GM23338 (cell line): ENCODE measurements around the gene EFS. TPM values are rescaled to one million over a fixed set of nuclear protein-coding genes. Genes with fewer than 3 reads are reported as not detected.

ENCODE experiments used
- ATAC-seq: fragments of 200-7000 bp; cut with Tn5 transposase; 3 replicates; pipeline ENCODE4 v1.9.1; 2020
- DNase-seq: peaks from one replicate; pipeline ENCODE4 v3.0.0-alpha.2; 2015; ENCODE audit warnings: low spot score
- H2AFZ ChIP-seq: fragments of 200-600 bp; sonication (generic); 2 replicates; pipeline ENCODE4 v1.8.0; 2016; ENCODE audit warnings: antibody characterized with exemption, mild to moderate bottlenecking, moderate library complexity
- H3F3A ChIP-seq: fragments of 200-600 bp; sonication (generic); replicated peaks from 2 replicates; pipeline ENCODE4 v1.8.0; 2017; ENCODE audit warnings: antibody characterized with exemption, mixed run types, low read depth
- H3K27ac ChIP-seq: fragments of 200-600 bp; sonication (generic); 2 replicates; pipeline ENCODE4 v1.6.1; 2016; ENCODE audit warnings: low read depth
- H3K27me3 ChIP-seq: fragments of 200-600 bp; sonication (generic); 2 replicates; pipeline ENCODE4 v1.8.0; 2016; ENCODE audit warnings: mild to moderate bottlenecking, mixed run types, moderate library complexity; ENCODE audit not compliant: insufficient read depth
- H3K36me3 ChIP-seq: fragments of 200-600 bp; sonication (generic); 2 replicates; pipeline ENCODE4 v1.8.0; 2016; ENCODE audit warnings: mild to moderate bottlenecking; ENCODE audit not compliant: insufficient read depth
- H3K4me1 ChIP-seq: fragments of 200-600 bp; sonication (generic); 2 replicates; pipeline ENCODE4 v1.8.0; 2016; ENCODE audit warnings: mild to moderate bottlenecking, moderate library complexity; ENCODE audit not compliant: insufficient read depth
- H3K4me2 ChIP-seq: fragments of 200-600 bp; sonication (generic); 2 replicates; pipeline ENCODE4 v1.7.1; 2017; ENCODE audit warnings: mixed run types
- H3K4me3 ChIP-seq: fragments of 200-600 bp; sonication (generic); 2 replicates; pipeline ENCODE4 v1.6.1; 2016; ENCODE audit warnings: mixed run types
- H3K79me2 ChIP-seq: fragments of 200-600 bp; sonication (generic); replicated peaks from 2 replicates; pipeline ENCODE4 v1.8.0; 2017; ENCODE audit warnings: mild to moderate bottlenecking; ENCODE audit not compliant: insufficient read depth
- H3K9me2 ChIP-seq: fragments of 200-600 bp; sonication (generic); 2 replicates; pipeline ENCODE4 v1.8.0; 2017; ENCODE audit not compliant: insufficient read depth
- H4K20me1 ChIP-seq: fragments of 200-600 bp; sonication (generic); replicated peaks from 2 replicates; pipeline ENCODE4 v1.8.0; 2017; ENCODE audit warnings: mild to moderate bottlenecking; ENCODE audit not compliant: insufficient read depth
- H3K27ac Mint-ChIP-seq: 2 replicates; pipeline ENCODE4 v1.8.0; 2020; ENCODE audit warnings: inconsistent platforms, mild to moderate bottlenecking, moderate library complexity, mixed read lengths
- H3K27me3 Mint-ChIP-seq: 3 replicates; pipeline ENCODE4 v1.8.0; 2022; ENCODE audit warnings: low read depth, mild to moderate bottlenecking, moderate library complexity, mixed read lengths, inconsistent platforms; ENCODE audit not compliant: insufficient read depth, poor library complexity
- H3K36me3 Mint-ChIP-seq: 3 replicates; pipeline ENCODE4 v1.8.0; 2021; ENCODE audit warnings: low read depth, mild to moderate bottlenecking, inconsistent platforms, moderate library complexity, mixed read lengths
- H3K4me1 Mint-ChIP-seq: 3 replicates; pipeline ENCODE4 v1.8.0; 2020; ENCODE audit warnings: mild to moderate bottlenecking, inconsistent platforms, mixed read lengths
- H3K4me3 Mint-ChIP-seq: 3 replicates; pipeline ENCODE4 v1.8.0; 2021; ENCODE audit warnings: moderate library complexity, mild to moderate bottlenecking, inconsistent platforms, mixed read lengths
- H3K9me3 Mint-ChIP-seq: 3 replicates; pipeline ENCODE4 v1.8.0; 2020; ENCODE audit warnings: moderate library complexity, mild to moderate bottlenecking, inconsistent platforms, mixed read lengths
- CREB1 ChIP-seq: fragments of 250-450 bp; sonication (Bioruptor Pico); IDR thresholded peaks from 2 replicates; pipeline ENCODE4 v1.5.0; 2020; ENCODE audit warnings: low read depth, mild to moderate bottlenecking, moderate library complexity
- EZH2 ChIP-seq: fragments of 200-600 bp; sonication (generic); IDR thresholded peaks from one replicate; pipeline ENCODE4 v1.8.0; 2017; ENCODE audit warnings: antibody characterized with exemption, mild to moderate bottlenecking, low read depth; ENCODE audit not compliant: unreplicated experiment
- EZH2phosphoT487 ChIP-seq: fragments of 200-600 bp; sonication (generic); IDR thresholded peaks from one replicate; pipeline ENCODE4 v1.8.1; 2018; ENCODE audit warnings: antibody characterized with exemption; ENCODE audit not compliant: unreplicated experiment
- JUNB ChIP-seq: IDR thresholded peaks from one replicate; pipeline ENCODE4 v1.6.1; 2016; ENCODE audit warnings: antibody characterized with exemption; ENCODE audit not compliant: unreplicated experiment
- NANOG ChIP-seq: IDR thresholded peaks from 2 replicates; pipeline ENCODE4 v1.6.1; 2016; ENCODE audit warnings: antibody characterized with exemption, borderline replicate concordance
- POLR2AphosphoS5 ChIP-seq: IDR thresholded peaks from 2 replicates; pipeline ENCODE4 v1.6.1; 2016; ENCODE audit warnings: antibody characterized with exemption, low read depth
- REST ChIP-seq: IDR thresholded peaks from one replicate; pipeline ENCODE4 v1.6.1; 2018; ENCODE audit warnings: antibody characterized with exemption; ENCODE audit not compliant: unreplicated experiment
- STAT1 ChIP-seq: IDR thresholded peaks from one replicate; pipeline ENCODE4 v1.6.1; 2016; ENCODE audit warnings: antibody characterized with exemption; ENCODE audit not compliant: unreplicated experiment
- ZNF331 ChIP-seq: fragments of 250-450 bp; sonication (Bioruptor Pico); IDR thresholded peaks from 2 replicates; pipeline ENCODE4 v1.5.0; 2020; ENCODE audit warnings: low read depth, mild to moderate bottlenecking, moderate library complexity
- polyA plus RNA-seq: library from polyadenylated mRNA; unstranded; fragments of >200 nt; fragmentation: Nextera tagmentation; extraction: Ambion mirVana; gene quantifications from 2 replicates; pipeline ENCODE4 v1.2.1, GENCODE V29; 2016
- total RNA-seq: library from RNA; depleted of rRNA; stranded (reverse); fragments of >200 nt; shearing (Covaris generic); gene quantifications from 2 replicates; pipeline ENCODE4 v1.2.3, GENCODE V29; 2014
- TF ChIP-seq, protein P1 (sequence below): IDR thresholded peaks from 2 replicates; pipeline ENCODE4 v1.6.1; 2016; ENCODE audit warnings: antibody characterized with exemption
- TF ChIP-seq, protein P2 (sequence below), 2 experiments: fragments of 200-600 bp in 1 of 2; sonication (generic) in 1 of 2; conservative IDR thresholded peaks; 2 replicates each; pipeline versions ENCODE4 v1.5.1 to v1.6.1; 2016 to 2017; ENCODE audit warnings: antibody characterized with exemption in 2 of 2, low read depth in 2 of 2, mild to moderate bottlenecking in 2 of 2, moderate library complexity in 1 of 2

Gene EFS
- total and polyA plus RNA-seq, 2 experiments from 2014 or later = 5.1 to 18.9 TPM

DNA sequence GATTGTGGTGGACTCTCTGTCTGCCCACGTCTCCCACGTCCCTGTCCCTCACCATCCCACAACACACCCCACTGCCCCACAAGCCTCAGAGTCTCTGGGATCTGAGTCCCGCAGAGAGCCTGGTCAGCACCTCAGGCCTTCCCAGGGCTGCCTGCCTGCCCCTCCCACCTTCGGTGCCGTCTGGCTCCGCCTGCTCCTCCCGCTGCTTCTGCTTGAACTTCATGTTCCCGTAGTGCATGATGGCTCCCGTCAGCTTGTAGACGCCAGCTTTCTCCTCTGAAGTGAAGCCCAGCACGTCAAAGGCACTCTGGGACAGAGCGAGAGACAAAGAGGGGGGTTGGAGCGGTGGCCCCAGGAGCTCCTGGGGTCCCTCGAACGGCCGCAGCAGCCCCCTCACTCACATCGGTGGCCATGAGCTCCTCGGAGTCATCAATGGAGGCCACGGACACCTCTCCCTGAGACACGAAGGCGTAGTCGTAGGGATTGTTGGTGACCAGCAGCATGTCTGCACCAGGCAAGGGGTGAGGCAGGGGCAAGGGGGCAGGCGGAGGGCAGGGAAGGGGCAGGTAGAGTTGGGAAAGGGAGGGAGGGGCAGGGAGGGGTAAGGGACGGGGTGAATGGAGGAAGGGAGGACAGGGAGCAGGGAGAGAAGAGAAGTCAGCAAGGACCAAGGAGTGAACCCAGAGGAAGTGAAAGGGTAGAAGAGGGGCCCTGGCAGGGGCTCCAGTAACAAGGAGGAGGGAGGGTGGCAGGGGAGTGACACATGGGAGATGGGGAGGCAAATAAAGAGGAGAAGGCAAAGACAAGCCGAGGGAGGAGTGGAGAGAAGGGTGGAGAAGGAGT is 37.5 kb upstream of the EFS start:
- peaks cover 21% of the 10 kb centered on the region for H3K27me3 Mint-ChIP-seq
- H3K9me3 Mint-ChIP-seq = no peaks in the 10 kb centered on the region; the same call in 2 of the 3 replicates
- no peaks in the 10 kb centered on the region for H3K4me1 ChIP-seq
- TF ChIP-seq REST (no peak), STAT1 (no peak), NANOG (no peak), POLR2AphosphoS5 (no peak), ZNF331 (CRISPR knock-in tag) (no peak), JUNB (no peak), EZH2phosphoT487 (no peak), EZH2 (no peak), CREB1 (no peak)
- TF ChIP-seq, protein P1, sequence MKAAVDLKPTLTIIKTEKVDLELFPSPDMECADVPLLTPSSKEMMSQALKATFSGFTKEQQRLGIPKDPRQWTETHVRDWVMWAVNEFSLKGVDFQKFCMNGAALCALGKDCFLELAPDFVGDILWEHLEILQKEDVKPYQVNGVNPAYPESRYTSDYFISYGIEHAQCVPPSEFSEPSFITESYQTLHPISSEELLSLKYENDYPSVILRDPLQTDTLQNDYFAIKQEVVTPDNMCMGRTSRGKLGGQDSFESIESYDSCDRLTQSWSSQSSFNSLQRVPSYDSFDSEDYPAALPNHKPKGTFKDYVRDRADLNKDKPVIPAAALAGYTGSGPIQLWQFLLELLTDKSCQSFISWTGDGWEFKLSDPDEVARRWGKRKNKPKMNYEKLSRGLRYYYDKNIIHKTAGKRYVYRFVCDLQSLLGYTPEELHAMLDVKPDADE = no peak
- TF ChIP-seq, protein P2, sequence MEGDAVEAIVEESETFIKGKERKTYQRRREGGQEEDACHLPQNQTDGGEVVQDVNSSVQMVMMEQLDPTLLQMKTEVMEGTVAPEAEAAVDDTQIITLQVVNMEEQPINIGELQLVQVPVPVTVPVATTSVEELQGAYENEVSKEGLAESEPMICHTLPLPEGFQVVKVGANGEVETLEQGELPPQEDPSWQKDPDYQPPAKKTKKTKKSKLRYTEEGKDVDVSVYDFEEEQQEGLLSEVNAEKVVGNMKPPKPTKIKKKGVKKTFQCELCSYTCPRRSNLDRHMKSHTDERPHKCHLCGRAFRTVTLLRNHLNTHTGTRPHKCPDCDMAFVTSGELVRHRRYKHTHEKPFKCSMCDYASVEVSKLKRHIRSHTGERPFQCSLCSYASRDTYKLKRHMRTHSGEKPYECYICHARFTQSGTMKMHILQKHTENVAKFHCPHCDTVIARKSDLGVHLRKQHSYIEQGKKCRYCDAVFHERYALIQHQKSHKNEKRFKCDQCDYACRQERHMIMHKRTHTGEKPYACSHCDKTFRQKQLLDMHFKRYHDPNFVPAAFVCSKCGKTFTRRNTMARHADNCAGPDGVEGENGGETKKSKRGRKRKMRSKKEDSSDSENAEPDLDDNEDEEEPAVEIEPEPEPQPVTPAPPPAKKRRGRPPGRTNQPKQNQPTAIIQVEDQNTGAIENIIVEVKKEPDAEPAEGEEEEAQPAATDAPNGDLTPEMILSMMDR (conservative IDR thresholded peaks at IDR 0.05; ENCODE audit: low read depth in 2 of 2) = no peak
- H3K4me3 ChIP-seq = no peak overlapping the region
- no peaks in the 10 kb centered on the region for H3K27me3 ChIP-seq
- H3K9me2 ChIP-seq = no peaks in the 10 kb centered on the region; the same call in 1 of the 2 replicates
- H2AFZ ChIP-seq = peak overlapping the region; percentile 74
- H3K4me2 ChIP-seq = no peak overlapping the region
- no peaks in the 10 kb centered on the region for H3K79me2 ChIP-seq
- H3F3A ChIP-seq = no peaks in the 10 kb centered on the region
- no peak overlapping the region for H3K4me3 Mint-ChIP-seq
- H4K20me1 ChIP-seq = no peaks in the 10 kb centered on the region
- H3K36me3 Mint-ChIP-seq = no peaks in the 10 kb centered on the region; the same call in 2 of the 3 replicates
- no peak overlapping the region for H3K27ac ChIP-seq
- peak; percentile 21 for DNase-seq
- H3K4me1 Mint-ChIP-seq = peaks cover 6% of the 10 kb centered on the region; the same call in 1 of the 3 replicates
- H3K27ac Mint-ChIP-seq = peak overlapping the region; percentile 75; the same call in 1 of the 2 replicates
- ATAC-seq = peak; percentile 75
- H3K36me3 ChIP-seq = no peaks in the 10 kb centered on the region
